Heart right ventricle (tissue), 16 donors: Measurements from ENCODE around the gene DIAPH3. TPM values are rescaled to one million over a fixed set of nuclear protein-coding genes. Genes with fewer than 3 reads are reported as not detected.

Source experiments
- ATAC-seq, 8 donors: fragments of 200-7000 bp; cut with Tn5 transposase; one replicate each; pipeline ENCODE4 v1.9.1; 2020; ENCODE audit warnings: mild to moderate bottlenecking in 8 of 8, moderate library complexity in 8 of 8, moderate number of reproducible peaks in 1 of 8
- DNase-seq, 2 donors: peaks; one replicate each; pipeline ENCODE4 v3.0.0-alpha.2; 2020
- H3K27ac ChIP-seq, 10 donors: fragments of 200-600 bp; sonication (generic) in 2 of 10; one replicate each; pipeline versions ENCODE4 v1.5.0 to v1.8.0; 2020 to 2022; ENCODE audit warnings: mild to moderate bottlenecking in 3 of 10
- H3K27me3 ChIP-seq, 7 donors: fragments of 200-600 bp; one replicate each; pipeline ENCODE4 v1.8.0; 2021 to 2022; ENCODE audit warnings: mild to moderate bottlenecking in 2 of 7
- H3K36me3 ChIP-seq, 9 donors: fragments of 200-600 bp; sonication (generic) in 1 of 9; one replicate each; pipeline versions ENCODE4 v1.5.0 to v1.8.0; 2020 to 2022; ENCODE audit warnings: mild to moderate bottlenecking in 2 of 9
- H3K4me1 ChIP-seq, 9 donors: fragments of 200-600 bp; sonication (generic) in 1 of 9; one replicate each; pipeline versions ENCODE4 v1.5.0 to v1.8.0; 2020 to 2022; ENCODE audit warnings: mild to moderate bottlenecking in 4 of 9
- H3K4me3 ChIP-seq, 10 donors: fragments of 200-600 bp; sonication (generic) in 2 of 10; one replicate each; pipeline versions ENCODE4 v1.5.0 to v1.8.0; 2020 to 2022; ENCODE audit warnings: mild to moderate bottlenecking in 7 of 10, moderate library complexity in 2 of 10
- H3K9me3 ChIP-seq, 11 donors: fragments of 200-600 bp in 10 of 11; sonication (generic) in 2 of 11; one replicate each; pipeline versions ENCODE4 v1.5.0 to v1.8.0; 2013 to 2022; ENCODE audit warnings: mild to moderate bottlenecking in 2 of 11, control low read depth in 1 of 11, moderate library complexity in 1 of 11
- CTCF ChIP-seq, 9 donors: fragments of 200-600 bp; sonication (generic) in 2 of 9; IDR thresholded peaks; one replicate each; pipeline versions ENCODE4 v1.5.0 to v1.8.0; 2021 to 2022; ENCODE audit warnings: antibody characterized with exemption in 9 of 9, mild to moderate bottlenecking in 5 of 9, moderate library complexity in 1 of 9
- WGBS, 2 donors: extraction: QIAGEN DNeasy Blood & Tissue Kit; methylation state at CpG; one replicate each; pipeline ENCODE4 v1.1.7; 2013; ENCODE audit warnings: inconsistent platforms in 1 of 2; 5-methylcytosine and 5-hydroxymethylcytosine counted together
- intact Hi-C, 10 donors: fragments of 100-400 bp; cut with DNase I; formaldehyde crosslinking; loops; one replicate each; pipeline versions ENCODE4 v1.11.1 to v1.14.2; 2022
- polyA plus RNA-seq, 2 donors: library from polyadenylated mRNA; stranded (reverse); fragments of 200-250 nt; gene quantifications; one replicate each; pipeline ENCODE4 v1.2.3, GENCODE V29; 2013
- total RNA-seq, 10 donors: library from RNA; stranded (reverse); fragmentation: NEBNext Ultra II Directional in 3 of 10; extraction: Animal tissue kit (Norgen Biotek cat#: 25700) in 3 of 10; gene quantifications; one replicate each; pipeline versions ENCODE4 v1.2.1 to v1.2.4, GENCODE V29; 2021 to 2023
- donor health status: Arrhythmogenic right ventricular cardiomyopathy.
- donor health status: ischemic (EF 13 %, LVEDD 7.1; RV severe dilation, severe dysfunction).
- donor health status: healthy with polysubstance abuse.
- donor health status: DM: no; HTN: yes; CAD: no.
- donor health status: DM: no; HTN: no; CAD: no.
- donor health status: ischemic (EF 25% LVEDD 6.9; RV normal size, moderate dysfunction).
- donor health status: ischemic (EF 25% LVEDD 5.7; RV mildly dilated, moderate dysfunction).
- donor health status: healthy.
- donor health status: DM: yes; HTN: yes; CAD: no.
- donor health status: Ischemic cardiomyopathy.
- donor health status: ischemic (EF 35%, LVEDD 5.7; RV mildly dilated, moderate dysfunction).
- donor health status: nonischemic (EF 11% LVEDD 7.7; RV severe dilation, severe dysfunction).
- donor health status: DM: yes; HTN: yes; CAD: no.
- donor health status: PGD.
- donor health status: ischemic (EF 29% LVEDD 5.4; RV normal size, mild dysfunction).
- donor health status: nonischemic (EF 23%, LVEDD 6.1; RV moderate dilation, normal function).

DIAPH3 gene
- total and polyA plus RNA-seq, 12 donors = 0.04 to 2.2 (median 0.19) TPM

- no peaks in the 10 kb centered on the region for H3K36me3 ChIP-seq
- no peak for TF ChIP-seq CTCF (IDR thresholded peaks at IDR 0.05)
- H3K27me3 ChIP-seq = no peaks in the 10 kb centered on the region
- no peaks in the 10 kb centered on the region for H3K4me1 ChIP-seq
- no peaks in the 10 kb centered on the region for H3K9me3 ChIP-seq
- WGBS, 2 donors = 76 to 96% methylated on average over 2 of the region's 2 CpGs
- H3K27ac ChIP-seq = no peak overlapping the region
- ATAC-seq = no peak
- no peak overlapping the region for H3K4me3 ChIP-seq
- intact Hi-C loops = no loop called here
- no peak for DNase-seq
These were observed 17.3 kb downstream of the DIAPH3 start for GRCh38 chr13:60146471-60146870.

GRCh38 chr13:60143775-60144174, 20.0 kb downstream of the DIAPH3 start:
- WGBS, 2 donors = 66 to 68% methylated on average over 3 of the region's 3 CpGs
- H3K27me3 ChIP-seq = no peaks in the 10 kb centered on the region
- H3K9me3 ChIP-seq = no peaks in the 10 kb centered on the region
- H3K4me1 ChIP-seq = no peaks in the 10 kb centered on the region
- ATAC-seq (no peak), DNase-seq (no peak)
- TF ChIP-seq CTCF (IDR thresholded peaks at IDR 0.05) = no peak
- no peak overlapping the region for H3K4me3 ChIP-seq
- intact Hi-C loops = no loop called here
- H3K27ac ChIP-seq = no peak overlapping the region
- H3K36me3 ChIP-seq = no peaks in the 10 kb centered on the region

- no peak overlapping the region for H3K4me3 ChIP-seq
- WGBS, 2 donors = 87 to 88% methylated on average over 3 of the region's 3 CpGs
- H3K27me3 ChIP-seq = no peaks in the 10 kb centered on the region
- no peak for ATAC-seq
- no peak for TF ChIP-seq CTCF (IDR thresholded peaks at IDR 0.05)
- H3K27ac ChIP-seq = no peak overlapping the region
- no peaks in the 10 kb centered on the region for H3K9me3 ChIP-seq
- H3K4me1 ChIP-seq = no peaks in the 10 kb centered on the region
- intact Hi-C loops = no loop called here
- DNase-seq = no peak
- H3K36me3 ChIP-seq = no peaks in the 10 kb centered on the region
These were observed 24.5 kb downstream of the DIAPH3 start for GRCh38 chr13:60139272-60139671.

GRCh38 chr13:60138674-60139073, 25.1 kb downstream of the DIAPH3 start:
- H3K4me1 ChIP-seq = no peaks in the 10 kb centered on the region
- H3K36me3 ChIP-seq = no peaks in the 10 kb centered on the region
- H3K4me3 ChIP-seq = no peak overlapping the region
- DNase-seq (no peak), ATAC-seq (no peak)
- WGBS, 2 donors = 89 to 94% methylated on average over 1 of the region's 1 CpG
- TF ChIP-seq CTCF (IDR thresholded peaks at IDR 0.05) = no peak
- intact Hi-C loops = no loop called here
- no peak overlapping the region for H3K27ac ChIP-seq
- no peaks in the 10 kb centered on the region for H3K9me3 ChIP-seq
- no peaks in the 10 kb centered on the region for H3K27me3 ChIP-seq
